ENCODE measurements around the gene CPEB1. TPM values are rescaled to one million over a fixed set of nuclear protein-coding genes. Genes with fewer than 3 reads are reported as not detected.

Gene CPEB1
- total and polyA plus RNA-seq, 2 donors from 2014 or later = 1.4 to 1.6 TPM

GRCh38 chr15:82613747-82614146, 33.4 kb downstream of the CPEB1 start:
- no peaks in the 10 kb centered on the region for H3K9me3 ChIP-seq (ENCODE audit: control insufficient read depth in 2 of 3, insufficient read depth in 1 of 3, low read length in 3 of 3)
- no peak overlapping the region for H3K4me3 ChIP-seq (ENCODE audit: low read length in 3 of 3)
- DNase-seq (peak in 1 of 5 donors; percentile 74), FAIRE-seq (no peak)
- intact Hi-C loops (cut with DNase I) = no loop called here
- H3K27me3 ChIP-seq (ENCODE audit: control insufficient read depth, insufficient read depth, low read length) = no peaks in the 10 kb centered on the region
- no peaks in the 10 kb centered on the region for H3K4me1 ChIP-seq (ENCODE audit: control insufficient read depth in 2 of 3, insufficient read depth in 2 of 3, low read depth in 1 of 3, low read length in 3 of 3)
- no peak overlapping the region for H3K9ac ChIP-seq (ENCODE audit: low read length in 3 of 3)
- no peaks in the 10 kb centered on the region for H3K36me3 ChIP-seq (ENCODE audit: control insufficient read depth in 2 of 3, insufficient read depth in 3 of 3, low read length in 3 of 3)
- no peak for TF ChIP-seq CTCF (IDR thresholded peaks at IDR 0.05; ENCODE audit: borderline replicate concordance, extremely low read depth, insufficient read depth)
- H3K27ac ChIP-seq (ENCODE audit: low read depth in 2 of 2, low read length in 2 of 2) = no peak overlapping the region

- intact Hi-C loops (cut with DNase I) = no loop called here
- Histone ChIP-seq H3K9ac (ENCODE audit: low read length in 3 of 3) (no peak overlapping the region), H3K4me3 (ENCODE audit: low read length in 3 of 3) (no peak overlapping the region), H3K27me3 (ENCODE audit: control insufficient read depth, insufficient read depth, low read length) (no peaks in the 10 kb centered on the region), H3K9me3 (ENCODE audit: control insufficient read depth in 2 of 3, insufficient read depth in 1 of 3, low read length in 3 of 3) (no peaks in the 10 kb centered on the region), H3K36me3 (ENCODE audit: control insufficient read depth in 2 of 3, insufficient read depth in 3 of 3, low read length in 3 of 3) (no peaks in the 10 kb centered on the region), H3K27ac (ENCODE audit: low read depth in 2 of 2, low read length in 2 of 2) (no peak overlapping the region), H3K4me1 (ENCODE audit: control insufficient read depth in 2 of 3, insufficient read depth in 2 of 3, low read depth in 1 of 3, low read length in 3 of 3) (no peaks in the 10 kb centered on the region)
- DNase-seq = no peak
- TF ChIP-seq CTCF (IDR thresholded peaks at IDR 0.05; ENCODE audit: borderline replicate concordance, extremely low read depth, insufficient read depth) = no peak
- FAIRE-seq = no peak
Measured at GRCh38 chr15:82611348-82611747, 35.8 kb downstream of the CPEB1 start.

- H3K9me3 ChIP-seq (ENCODE audit: control insufficient read depth in 2 of 3, insufficient read depth in 1 of 3, low read length in 3 of 3) = no peaks in the 10 kb centered on the region
- no peak overlapping the region for H3K27ac ChIP-seq (ENCODE audit: low read depth in 2 of 2, low read length in 2 of 2)
- no peaks in the 10 kb centered on the region for H3K36me3 ChIP-seq (ENCODE audit: control insufficient read depth in 2 of 3, insufficient read depth in 3 of 3, low read length in 3 of 3)
- intact Hi-C loops (cut with DNase I) = no loop called here
- FAIRE-seq = no peak
- H3K27me3 ChIP-seq (ENCODE audit: control insufficient read depth, insufficient read depth, low read length) = no peaks in the 10 kb centered on the region
- no peaks in the 10 kb centered on the region for H3K4me1 ChIP-seq (ENCODE audit: control insufficient read depth in 2 of 3, insufficient read depth in 2 of 3, low read depth in 1 of 3, low read length in 3 of 3)
- no peak overlapping the region for H3K4me3 ChIP-seq (ENCODE audit: low read length in 3 of 3)
- no peak for TF ChIP-seq CTCF (IDR thresholded peaks at IDR 0.05; ENCODE audit: borderline replicate concordance, extremely low read depth, insufficient read depth)
- no peak for DNase-seq
- no peak overlapping the region for H3K9ac ChIP-seq (ENCODE audit: low read length in 3 of 3)
Measured at GRCh38 chr15:82602195-82602594, 45.0 kb downstream of the CPEB1 start.

GRCh38 chr15:82599862-82600261, 47.3 kb downstream of the CPEB1 start:
- Histone ChIP-seq H3K36me3 (ENCODE audit: control insufficient read depth in 2 of 3, insufficient read depth in 3 of 3, low read length in 3 of 3) (no peaks in the 10 kb centered on the region), H3K9ac (ENCODE audit: low read length in 3 of 3) (no peak overlapping the region), H3K4me1 (ENCODE audit: control insufficient read depth in 2 of 3, insufficient read depth in 2 of 3, low read depth in 1 of 3, low read length in 3 of 3) (no peaks in the 10 kb centered on the region), H3K9me3 (ENCODE audit: control insufficient read depth in 2 of 3, insufficient read depth in 1 of 3, low read length in 3 of 3) (no peaks in the 10 kb centered on the region), H3K27ac (ENCODE audit: low read depth in 2 of 2, low read length in 2 of 2) (no peak overlapping the region), H3K27me3 (ENCODE audit: control insufficient read depth, insufficient read depth, low read length) (no peaks in the 10 kb centered on the region), H3K4me3 (ENCODE audit: low read length in 3 of 3) (no peak overlapping the region)
- no peak for TF ChIP-seq CTCF (IDR thresholded peaks at IDR 0.05; ENCODE audit: borderline replicate concordance, extremely low read depth, insufficient read depth)
- DNase-seq = no peak
- no peak for FAIRE-seq
- intact Hi-C loops (cut with DNase I) = no loop called here
